ENCODE measurements around the gene CST9L. TPM values are rescaled to one million over a fixed set of nuclear protein-coding genes. Genes with fewer than 3 reads are reported as not detected.

Gene CST9L, protein sequence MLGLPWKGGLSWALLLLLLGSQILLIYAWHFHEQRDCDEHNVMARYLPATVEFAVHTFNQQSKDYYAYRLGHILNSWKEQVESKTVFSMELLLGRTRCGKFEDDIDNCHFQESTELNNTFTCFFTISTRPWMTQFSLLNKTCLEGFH
- total RNA-seq = not detected in 2 replicates

GRCh38 chr20:23568320-23568970 lies at the start of gene CST9L:
CST9L (minus strand) TSS chr20:23568484; CDS start chr20:23568450, 34 bp downstream.

GRCh38 chr20:23605867-23606651 lies 37.8 kb upstream of the CST9L start, which contains the start of gene CST9:
CST9 (minus strand) TSS chr20:23605917; CDS start chr20:23605864, 53 bp downstream.

Other genes with a start within 250 kb of the CST9L start
- gene NXT1, start 217.7 kb downstream of the CST9L start, total RNA-seq = 19.5 and 19.7 TPM in 2 replicates
- gene GZF1, start 206.3 kb downstream of the CST9L start, total RNA-seq = 12.9 and 14.6 TPM in 2 replicates
- 9.0 and 10.4 TPM in 2 replicates for gene NAPB, start 147.0 kb downstream of the CST9L start, total RNA-seq
- gene CSTL1, start 128.8 kb downstream of the CST9L start, total RNA-seq = not detected in 2 replicates
- gene CST11, start 115.6 kb downstream of the CST9L start, total RNA-seq = not detected in 2 replicates
- not detected in 2 replicates for gene CST8, start 77.4 kb downstream of the CST9L start, total RNA-seq
- gene CST9, start 37.4 kb upstream of the CST9L start, total RNA-seq = not detected in 2 replicates
- 110 and 113 TPM in 2 replicates for gene CST3, start 69.5 kb upstream of the CST9L start, total RNA-seq
- not detected in 2 replicates for gene CST4, start 120.6 kb upstream of the CST9L start, total RNA-seq
- gene CST1, start 182.5 kb upstream of the CST9L start, total RNA-seq = not detected in 2 replicates

Data from hair follicle dermal papilla cell (primary cell).